Measurements from ENCODE around the gene PCBP3.
"Not testable (repeated sequence)": the region's sequence is repeated elsewhere in the genome, so short reads cannot be mapped to it uniquely, and the experiment has no call there.

Gene PCBP3

GRCh38 chr21:45636459-45636858 lies 7.1 kb upstream of the PCBP3 start:
- DNase-seq: no peak

- no peak for DNase-seq
Measured at GRCh38 chr21:45636951-45637646, 6.4 kb upstream of the PCBP3 start.

GRCh38 chr21:45637883-45638282 lies 5.6 kb upstream of the PCBP3 start:
- no peak for DNase-seq

- DNase-seq: no peak
Measured at GRCh38 chr21:45638707-45639106, 4.8 kb upstream of the PCBP3 start.

GRCh38 chr21:45639206-45640000 lies 4.1 kb upstream of the PCBP3 start:
- no peak for DNase-seq

- DNase-seq: no peak
Measured at GRCh38 chr21:45640001-45640887, 3.3 kb upstream of the PCBP3 start.

GRCh38 chr21:45640888-45641479 lies 2.5 kb upstream of the PCBP3 start:
- no peak for DNase-seq

- DNase-seq: no peak
Measured at GRCh38 chr21:45641480-45642035, 2.0 kb upstream of the PCBP3 start.

GRCh38 chr21:45642122-45642813 lies 1.3 kb upstream of the PCBP3 start:
- no peak for DNase-seq

GRCh38 chr21:45644041-45644906 lies 749 bp downstream of the PCBP3 start:
- DNase-seq: no peak

GRCh38 chr21:45651921-45652320 lies 8.4 kb downstream of the PCBP3 start:
- no peak for DNase-seq

GRCh38 chr21:45655124-45655523 lies 11.6 kb downstream of the PCBP3 start:
- no peak for DNase-seq

GRCh38 chr21:45656114-45656513 lies 12.6 kb downstream of the PCBP3 start:
- DNase-seq: not testable (repeated sequence)

- not testable (repeated sequence) for DNase-seq
Measured at GRCh38 chr21:45661913-45662622, 18.5 kb downstream of the PCBP3 start.

- not testable (repeated sequence) for DNase-seq
Measured at GRCh38 chr21:45662623-45663245, 19.2 kb downstream of the PCBP3 start.

GRCh38 chr21:45669382-45669781 lies 25.9 kb downstream of the PCBP3 start:
- no peak for DNase-seq

GRCh38 chr21:45670731-45671130 lies 27.2 kb downstream of the PCBP3 start:
- DNase-seq: no peak

GRCh38 chr21:45678790-45679189 lies 35.3 kb downstream of the PCBP3 start:
- not testable (repeated sequence) for DNase-seq

- DNase-seq: no peak
Measured at GRCh38 chr21:45680215-45680614, 36.7 kb downstream of the PCBP3 start.

- no peak for DNase-seq
Measured at GRCh38 chr21:45695086-45695485, 51.6 kb downstream of the PCBP3 start.

Measured in CD4-positive, alpha-beta T cell treated with Interleukin-4 for 4 hours (primary cell).